Islet of Langerhans (tissue), 1 donor: ENCODE data around the gene TASL.
"Not testable (repeated sequence)": the region's sequence is repeated elsewhere in the genome, so short reads cannot be mapped to it uniquely, and the experiment has no call there.

ENCODE experiments used
- FAIRE-seq: peaks from one replicate; lab custom pipeline; 2011; peaks lifted over from hg19 to GRCh38; lab: Jason Lieb, UNC

TASL gene

DNA sequence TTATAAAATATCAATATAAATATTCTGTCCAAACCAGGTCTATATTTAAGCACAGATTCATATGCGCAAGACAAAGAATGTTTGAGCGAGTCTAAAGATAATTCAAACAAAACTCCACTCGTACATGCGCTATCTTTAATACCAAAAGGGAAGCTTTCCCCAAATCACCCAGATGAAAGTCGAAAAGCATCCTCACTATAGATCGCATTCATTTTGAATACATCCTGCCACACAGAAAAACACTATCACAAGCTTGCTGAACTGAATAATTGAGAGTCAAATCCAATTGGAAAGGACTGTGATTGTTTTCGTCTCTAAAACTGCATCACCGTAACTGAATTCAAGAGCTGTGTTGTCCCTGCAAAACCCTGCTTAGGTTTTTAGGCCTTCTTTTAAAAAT is 685 bp downstream of the TASL start:
- FAIRE-seq = no peak

DNA sequence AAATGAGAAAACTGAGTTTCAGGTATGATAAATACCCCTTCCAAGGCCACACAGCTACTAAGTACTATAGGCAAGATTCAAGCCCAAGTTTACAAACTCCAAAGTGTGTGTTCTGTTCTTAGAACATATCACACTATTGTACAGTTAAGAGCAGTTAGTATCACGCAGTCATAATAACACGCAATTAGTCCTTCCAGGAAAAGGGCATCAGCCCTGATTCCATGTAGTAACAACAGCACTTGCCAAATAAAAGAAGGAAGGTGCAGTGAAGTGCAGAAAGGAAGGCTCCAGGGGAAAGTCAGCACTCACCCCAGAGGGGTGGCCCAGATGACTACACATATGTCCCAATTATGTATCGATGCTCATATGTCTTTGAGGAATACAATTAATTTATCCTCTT is 4.4 kb downstream of the TASL start:
- FAIRE-seq = no peak

DNA sequence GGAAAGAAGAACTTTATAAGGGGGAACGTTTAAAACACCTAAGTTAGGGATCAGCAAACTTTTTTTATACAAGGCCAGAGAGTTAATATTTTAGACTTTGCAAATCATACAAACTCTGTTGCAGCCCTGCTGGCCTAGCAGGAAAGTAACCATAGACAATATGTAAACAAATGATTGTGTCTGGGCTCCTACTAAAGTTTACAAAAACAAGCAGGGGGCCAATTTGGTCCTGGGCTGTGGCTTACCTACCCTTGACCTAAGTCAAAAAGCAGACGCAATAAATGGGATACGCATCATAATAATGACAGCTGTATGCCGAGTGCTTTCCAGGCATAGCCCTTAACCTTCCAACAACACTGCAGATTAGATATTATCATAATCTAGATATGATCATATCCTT is 4.9 kb downstream of the TASL start:
- no peak for FAIRE-seq

DNA sequence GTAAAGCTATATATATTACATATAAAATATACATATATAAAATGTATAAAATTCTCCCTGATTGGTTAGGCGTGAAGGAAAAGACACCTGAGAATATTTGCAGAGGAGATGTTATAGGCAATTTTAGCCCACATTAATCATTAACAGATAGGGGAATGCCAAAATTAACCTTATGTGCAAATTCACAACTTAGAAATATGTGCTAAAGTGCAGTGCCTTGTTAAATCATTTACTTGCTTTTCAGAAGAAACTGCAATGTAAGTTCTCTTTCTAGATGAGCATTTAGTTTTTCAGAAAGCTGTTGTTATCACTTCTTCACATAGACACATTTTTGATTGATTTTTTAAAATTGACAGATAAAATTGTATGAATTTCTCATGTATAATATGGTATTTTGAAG is 5.6 kb downstream of the TASL start:
- FAIRE-seq = no peak

DNA sequence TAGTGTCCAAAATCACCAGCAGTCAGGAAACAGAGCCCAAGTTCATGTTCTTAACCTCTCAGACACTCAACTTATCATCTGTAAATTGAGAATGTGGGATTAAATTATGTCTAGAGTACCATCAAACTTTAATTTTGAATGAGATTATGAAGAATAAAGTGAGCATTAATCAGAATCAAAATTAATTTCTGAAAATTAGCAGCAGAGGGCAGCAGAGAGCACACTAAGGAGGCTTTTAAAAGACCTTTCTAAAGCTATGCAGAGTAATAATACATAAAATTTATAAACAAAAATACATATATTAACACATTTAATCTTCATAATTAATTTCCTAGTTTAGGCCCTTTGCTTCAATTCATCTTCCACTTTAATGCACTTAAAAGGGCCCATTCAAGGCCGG is 7.1 kb downstream of the TASL start:
- peak; percentile 98 for FAIRE-seq

DNA sequence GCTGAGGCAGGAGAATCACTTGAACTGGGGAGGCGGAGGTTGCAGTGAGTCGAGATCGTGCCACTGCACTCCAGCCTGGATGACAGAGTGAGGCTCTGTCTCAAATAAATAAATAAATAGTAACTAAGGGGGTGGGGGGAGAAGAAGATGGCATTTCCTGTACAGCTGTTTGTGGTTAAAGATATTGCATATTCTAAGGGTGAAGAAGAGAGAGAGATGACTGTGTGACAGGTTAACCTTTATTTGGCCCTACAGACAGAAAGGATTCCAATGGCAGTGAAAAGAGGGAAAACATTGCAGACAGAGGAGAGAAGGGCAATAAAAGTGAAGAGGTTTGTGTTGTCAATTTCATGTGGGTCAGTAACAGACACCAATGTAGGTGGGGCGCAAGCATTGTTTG is 9.4 kb downstream of the TASL start:
- FAIRE-seq = no peak

DNA sequence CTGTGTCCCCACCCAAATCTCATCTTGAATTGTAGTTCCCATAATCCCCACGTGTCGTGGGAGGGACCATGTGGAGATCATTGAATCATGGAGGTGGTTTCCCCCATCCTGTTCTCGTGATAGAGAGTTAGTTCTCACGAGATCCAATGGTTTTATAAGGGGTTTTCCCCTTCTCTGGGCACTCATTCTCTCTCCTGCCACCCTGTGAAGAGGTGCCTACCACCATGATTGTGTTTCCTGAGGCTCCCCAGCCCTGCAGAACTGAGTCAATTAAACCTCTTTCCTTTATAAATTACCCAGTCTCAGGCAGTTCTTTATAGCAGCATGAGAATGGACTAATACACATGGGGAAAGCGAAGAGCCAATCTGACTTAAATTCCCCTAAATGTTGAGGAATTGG is 14.5 kb downstream of the TASL start:
- FAIRE-seq = not testable (repeated sequence)

DNA sequence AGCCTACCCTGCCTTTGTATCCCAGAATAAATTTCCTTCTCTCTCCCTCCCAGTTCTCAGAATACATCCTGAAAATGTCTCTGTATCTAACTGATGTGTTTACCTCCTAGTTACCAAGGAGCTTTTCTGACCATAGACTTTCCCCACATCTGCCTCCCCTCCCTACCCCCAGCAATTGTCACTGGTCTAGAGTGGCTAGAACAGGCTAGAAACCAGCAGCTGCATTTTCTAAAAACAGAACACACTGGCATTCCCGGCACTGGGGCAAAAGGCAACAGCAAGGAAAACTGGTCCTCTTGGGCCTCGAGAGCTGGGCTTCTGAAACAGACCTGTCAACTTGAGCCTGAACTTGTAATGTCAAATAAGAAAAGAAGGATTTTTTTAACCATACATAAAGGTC is 16.4 kb downstream of the TASL start:
- FAIRE-seq = no peak

DNA sequence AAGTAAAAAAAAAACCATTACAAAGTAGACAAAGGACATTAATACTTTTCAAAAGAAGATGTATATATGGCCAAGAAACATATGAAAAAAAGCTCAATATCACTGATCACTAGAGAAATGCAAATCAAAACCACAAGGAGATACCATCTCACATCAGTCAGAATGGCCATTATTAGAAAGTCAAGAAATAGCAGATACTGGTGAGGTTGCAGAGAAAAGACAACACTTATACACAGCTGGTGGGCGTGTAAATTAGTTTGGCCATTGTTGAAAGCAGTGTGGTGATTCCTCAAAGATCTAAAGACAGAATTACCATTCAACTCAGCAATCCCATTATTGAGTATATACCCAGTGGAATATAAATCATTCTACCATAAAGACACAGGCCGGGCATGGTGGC is 39.3 kb downstream of the TASL start:
- no peak for FAIRE-seq

DNA sequence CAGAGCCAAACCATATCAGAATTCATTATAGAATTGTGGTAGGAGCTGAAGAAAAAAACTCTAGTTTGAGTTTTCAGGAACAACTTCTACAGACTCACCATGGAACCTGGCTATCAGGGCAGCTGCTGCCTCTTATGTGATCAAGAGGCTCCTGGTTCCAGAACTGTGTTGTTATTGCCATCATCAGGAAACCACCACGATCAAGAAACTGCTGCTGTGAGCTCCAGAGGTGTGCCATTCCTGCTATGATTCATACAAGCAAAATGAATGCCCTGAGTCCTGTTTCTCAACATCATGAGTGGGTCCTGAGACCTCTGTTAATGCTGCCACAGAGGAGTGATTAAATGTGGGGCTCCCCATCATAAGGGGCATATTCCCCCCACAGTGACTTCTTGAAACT is 43.7 kb downstream of the TASL start:
- no peak for FAIRE-seq

DNA sequence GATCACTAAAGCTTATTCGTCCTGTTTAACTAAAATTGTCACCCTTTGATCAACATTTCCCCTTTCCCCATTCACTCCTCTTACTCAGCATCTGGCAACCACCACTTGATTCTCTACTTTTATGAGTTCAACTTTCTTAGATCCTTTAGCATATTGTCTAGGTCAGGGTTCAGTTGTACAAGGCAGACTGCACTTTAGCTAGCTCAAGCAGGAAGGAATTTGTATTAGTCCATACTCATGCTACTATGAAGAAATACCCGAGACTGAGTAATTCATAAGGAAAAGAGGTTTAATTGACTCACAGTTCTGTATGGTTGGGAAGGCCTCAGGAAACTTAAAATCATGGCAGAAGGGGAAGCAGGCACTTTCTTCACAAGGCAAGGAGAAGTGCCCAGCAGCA is 44.3 kb downstream of the TASL start:
- FAIRE-seq = no peak

DNA sequence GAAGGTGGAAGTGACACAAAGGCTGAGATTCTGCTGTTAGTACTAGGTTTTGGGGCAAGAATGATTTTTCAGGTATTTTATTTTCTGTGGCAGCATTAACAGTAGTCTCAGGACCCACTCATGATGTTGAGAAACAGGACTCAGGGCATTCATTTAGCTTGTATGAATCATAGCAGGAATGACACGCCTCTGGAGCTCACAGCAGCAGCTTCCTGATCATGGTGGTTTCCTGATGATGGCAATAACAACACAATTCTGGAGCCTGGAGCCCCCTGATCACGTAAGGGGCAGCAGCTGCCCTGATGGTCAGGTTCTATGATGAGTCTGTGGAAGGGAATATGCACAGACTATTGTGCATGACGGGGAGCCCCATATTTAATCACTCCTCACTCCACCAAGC is 47.0 kb downstream of the TASL start:
- FAIRE-seq = no peak

DNA sequence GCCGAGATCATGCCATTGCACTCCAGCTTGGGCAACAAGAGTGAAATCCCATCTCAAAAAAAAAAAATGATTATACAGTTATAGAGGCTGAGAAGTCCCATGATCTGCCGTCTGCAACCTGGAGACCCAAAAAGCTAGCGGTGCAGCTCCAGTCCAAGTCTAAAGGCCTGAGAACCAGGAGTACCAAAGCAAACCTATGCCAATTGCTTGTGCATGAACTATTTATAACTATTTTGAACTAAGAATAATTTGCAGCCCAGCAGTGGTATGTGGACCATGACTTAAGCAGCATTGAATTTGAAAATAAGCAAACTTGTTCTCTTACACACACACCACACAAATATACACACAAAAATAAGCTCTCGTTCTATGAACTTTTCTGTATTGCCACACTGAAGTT is 51.8 kb downstream of the TASL start:
- FAIRE-seq = no peak

DNA sequence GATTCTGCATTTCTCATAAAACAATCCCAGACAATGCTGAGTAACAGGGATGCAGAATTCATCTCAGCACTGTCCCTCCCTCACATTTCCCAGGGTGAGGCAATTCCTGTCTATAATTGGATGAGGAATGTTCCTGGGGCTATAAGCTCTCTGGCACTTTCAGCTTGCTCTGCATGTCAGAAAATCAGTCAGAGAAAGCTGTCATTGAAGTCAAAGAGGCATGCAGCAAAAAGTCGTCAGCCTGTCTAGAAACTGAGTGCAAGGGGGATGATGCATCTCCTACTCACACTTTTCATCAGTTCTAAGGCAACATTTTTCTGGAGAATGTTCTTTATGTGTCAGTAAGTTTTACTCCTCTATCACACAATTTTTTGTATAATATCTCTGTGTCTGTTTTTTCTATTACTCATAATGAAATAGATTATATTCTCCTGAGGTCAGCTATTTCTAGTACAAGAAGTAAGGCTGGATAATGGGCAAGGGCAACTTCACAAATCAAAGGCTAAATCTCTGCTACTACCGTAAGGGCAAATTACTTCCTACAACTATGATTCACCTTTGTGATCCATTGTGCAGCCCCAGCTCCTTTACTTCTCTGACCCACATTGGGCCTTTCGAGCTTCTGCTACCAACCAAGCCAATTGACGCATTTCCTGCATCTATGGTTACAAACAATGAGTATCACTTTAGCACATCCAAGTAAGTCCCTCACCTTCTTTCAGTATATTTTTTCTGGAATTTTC is 56.0 kb downstream of the TASL start:
- no peak for FAIRE-seq

DNA sequence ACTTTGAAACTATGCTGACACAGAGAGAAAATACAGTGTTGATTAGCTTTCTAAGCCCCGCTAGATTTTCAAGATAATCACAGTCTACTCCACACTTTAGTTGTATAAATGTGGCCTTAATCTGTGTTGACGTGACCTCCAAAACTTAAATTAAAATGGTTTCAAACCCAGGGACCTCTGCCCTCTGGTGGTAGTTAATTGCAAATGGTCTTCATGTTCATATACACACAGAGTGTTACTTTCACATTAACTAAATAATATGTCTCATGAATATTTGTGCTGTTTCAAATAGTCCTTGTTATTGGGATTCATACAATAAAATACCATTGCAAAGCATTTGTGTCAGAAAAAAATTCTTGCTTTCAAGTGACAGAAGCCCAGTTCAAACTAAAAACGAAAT is 64.3 kb downstream of the TASL start:
- peak; percentile 69 for FAIRE-seq
